ENCODE results near the gene BCL2L12.

GRCh38 chr19:49654581-49654980, 11.2 kb upstream of the BCL2L12 start:
- TF ChIP-seq CTCF (conservative IDR thresholded peaks at IDR 0.05 in 1 of 2, IDR thresholded peaks at IDR 0.05 in 1 of 2; ENCODE audit: extremely low read depth in 1 of 2, insufficient read depth in 1 of 2, low read depth in 1 of 2, low read length in 2 of 2) (no peak), EZH2 (IDR thresholded peaks at IDR 0.05; ENCODE audit: borderline replicate concordance, low read length) (no peak)
